Measurements from ENCODE around the gene CEMIP. TPM values are rescaled to one million over a fixed set of nuclear protein-coding genes. Genes with fewer than 3 reads are reported as not detected.
"Not testable (repeated sequence)": the region's sequence is repeated elsewhere in the genome, so short reads cannot be mapped to it uniquely, and the experiment has no call there.

Gene CEMIP
- total RNA-seq, 4 donors from 2014 or later, result 0.17 to 0.34 (median 0.26) TPM; not detected in 1

DNA sequence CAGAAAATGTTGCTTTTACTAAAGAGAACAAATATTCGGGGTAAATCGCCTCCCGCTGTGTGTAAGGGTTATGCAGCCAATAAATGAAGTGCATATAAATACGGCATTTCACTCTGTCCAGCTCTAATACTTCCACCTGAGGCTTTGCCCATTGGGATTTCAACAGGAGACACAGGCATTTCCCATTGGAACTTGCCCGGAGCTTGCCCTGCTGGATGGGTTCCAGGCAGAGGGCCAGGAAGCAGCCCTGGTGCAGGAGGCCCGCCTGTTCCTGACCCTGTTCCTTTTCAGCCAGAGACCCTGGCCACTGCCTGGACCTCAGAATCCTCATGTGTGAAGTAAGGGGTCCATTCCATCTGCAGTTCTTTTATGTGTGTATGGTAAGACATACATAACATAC lies 17.4 kb upstream of the CEMIP start:
- H3K27ac ChIP-seq (replicated peaks in 1 of 4), result no peak overlapping the region
- H3K27me3 ChIP-seq, result no peaks in the 10 kb centered on the region
- H3K4me1 ChIP-seq, result peaks cover 0 to 5% (median 0%) of the 10 kb centered on the region in 4 donors
- WGBS, result 92% methylated on average over 5 of the region's 6 CpGs
- DNase-seq (ENCODE audit: extremely low spot score), result no peak
- H3K4me3 ChIP-seq, result no peak overlapping the region
- intact Hi-C loops (cut with DNase I), result no loop called here
- H3K36me3 ChIP-seq, result no peaks in the 10 kb centered on the region
- TF ChIP-seq, protein P1, sequence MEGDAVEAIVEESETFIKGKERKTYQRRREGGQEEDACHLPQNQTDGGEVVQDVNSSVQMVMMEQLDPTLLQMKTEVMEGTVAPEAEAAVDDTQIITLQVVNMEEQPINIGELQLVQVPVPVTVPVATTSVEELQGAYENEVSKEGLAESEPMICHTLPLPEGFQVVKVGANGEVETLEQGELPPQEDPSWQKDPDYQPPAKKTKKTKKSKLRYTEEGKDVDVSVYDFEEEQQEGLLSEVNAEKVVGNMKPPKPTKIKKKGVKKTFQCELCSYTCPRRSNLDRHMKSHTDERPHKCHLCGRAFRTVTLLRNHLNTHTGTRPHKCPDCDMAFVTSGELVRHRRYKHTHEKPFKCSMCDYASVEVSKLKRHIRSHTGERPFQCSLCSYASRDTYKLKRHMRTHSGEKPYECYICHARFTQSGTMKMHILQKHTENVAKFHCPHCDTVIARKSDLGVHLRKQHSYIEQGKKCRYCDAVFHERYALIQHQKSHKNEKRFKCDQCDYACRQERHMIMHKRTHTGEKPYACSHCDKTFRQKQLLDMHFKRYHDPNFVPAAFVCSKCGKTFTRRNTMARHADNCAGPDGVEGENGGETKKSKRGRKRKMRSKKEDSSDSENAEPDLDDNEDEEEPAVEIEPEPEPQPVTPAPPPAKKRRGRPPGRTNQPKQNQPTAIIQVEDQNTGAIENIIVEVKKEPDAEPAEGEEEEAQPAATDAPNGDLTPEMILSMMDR (IDR thresholded peaks at IDR 0.05), result no peak
- TF ChIP-seq EP300 (IDR thresholded peaks at IDR 0.05), result no peak
- no peak for TF ChIP-seq POLR2AphosphoS5 (IDR thresholded peaks at IDR 0.05)
- no peak for TF ChIP-seq POLR2A (IDR thresholded peaks at IDR 0.05; ENCODE audit: low read depth)
- no peaks in the 10 kb centered on the region for H3K9me3 ChIP-seq

DNA sequence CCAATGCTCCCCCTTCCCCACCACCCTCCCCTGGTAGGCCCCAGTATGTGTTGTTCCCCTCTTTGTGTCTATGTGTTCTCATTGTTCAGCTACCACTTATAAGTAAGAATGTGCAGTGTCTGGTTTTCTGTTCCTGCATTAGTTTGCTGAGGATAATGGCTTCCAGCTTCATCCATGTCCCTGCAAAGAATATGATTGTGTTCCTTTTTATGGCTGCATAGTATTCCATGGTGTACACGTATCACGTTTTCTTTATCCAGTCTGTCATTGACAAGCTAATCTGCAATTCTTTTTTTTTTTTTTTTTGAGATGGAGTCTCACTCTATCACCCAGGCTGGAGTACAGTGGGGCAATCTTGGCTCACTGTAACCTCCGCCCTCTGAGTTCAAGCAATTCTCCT lies 15.9 kb upstream of the CEMIP start:
- H3K27ac ChIP-seq (replicated peaks in 1 of 4); H3K4me1 ChIP-seq; H3K36me3 ChIP-seq; intact Hi-C loops (cut with DNase I); H3K27me3 ChIP-seq; DNase-seq (ENCODE audit: extremely low spot score); H3K4me3 ChIP-seq; H3K9me3 ChIP-seq: not testable (repeated sequence)
- WGBS, result 100% methylated on average over 3 of the region's 3 CpGs

DNA sequence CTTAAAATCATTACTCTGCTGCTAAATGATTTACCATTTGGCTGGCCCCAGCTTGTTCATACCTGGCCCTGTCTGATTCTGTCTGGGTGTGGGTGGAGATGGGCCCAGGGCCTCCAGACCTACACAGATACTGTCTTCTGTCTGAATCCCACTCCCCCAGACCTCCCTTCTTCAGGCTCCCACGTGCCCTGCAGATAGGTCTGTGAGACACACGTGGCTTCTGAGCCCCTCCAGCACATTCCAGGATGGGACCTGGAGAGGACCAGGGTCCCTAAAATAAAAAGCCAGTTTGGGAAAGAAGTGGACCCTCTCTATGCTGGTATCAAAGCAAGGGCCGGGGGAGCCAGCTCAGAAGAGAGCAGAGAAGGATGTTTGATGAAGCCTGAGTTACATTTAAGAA lies 14.6 kb upstream of the CEMIP start:
- H3K9me3 ChIP-seq, result no peaks in the 10 kb centered on the region
- no peak for DNase-seq (ENCODE audit: extremely low spot score)
- H3K4me1 ChIP-seq, result peaks cover 0 to 5% (median 0%) of the 10 kb centered on the region in 4 donors
- H3K27ac ChIP-seq (replicated peaks in 1 of 4), result no peak overlapping the region
- H3K4me3 ChIP-seq, result no peak overlapping the region
- intact Hi-C loops (cut with DNase I), result no loop called here
- no peaks in the 10 kb centered on the region for H3K36me3 ChIP-seq
- H3K27me3 ChIP-seq, result no peaks in the 10 kb centered on the region
- TF ChIP-seq POLR2AphosphoS5 (IDR thresholded peaks at IDR 0.05), result no peak
- TF ChIP-seq, protein P1 (IDR thresholded peaks at IDR 0.05), result no peak
- no peak for TF ChIP-seq EP300 (IDR thresholded peaks at IDR 0.05)
- no peak for TF ChIP-seq POLR2A (IDR thresholded peaks at IDR 0.05; ENCODE audit: low read depth)
- 94% methylated on average over 3 of the region's 3 CpGs for WGBS

DNA sequence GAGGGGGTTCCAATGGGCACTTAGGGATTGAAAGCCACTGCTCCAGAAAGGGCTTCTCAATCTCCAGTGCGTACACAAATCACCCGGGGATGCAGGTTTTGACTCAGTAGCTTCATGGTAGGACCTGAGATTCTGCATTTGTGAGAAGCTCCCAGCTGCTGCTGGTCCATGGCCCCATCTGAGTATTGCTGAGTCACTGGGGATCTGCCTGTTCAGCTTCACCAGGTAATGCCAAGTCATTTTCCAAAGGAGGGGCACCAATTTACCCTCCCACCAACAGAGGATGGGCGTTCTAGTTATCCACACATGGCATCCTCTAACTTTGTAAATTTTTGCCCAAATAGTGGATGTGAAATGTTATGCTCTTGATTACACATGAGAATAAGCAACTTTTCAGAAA lies 12.9 kb upstream of the CEMIP start:
- intact Hi-C loops (cut with DNase I), result no loop called here
- Histone ChIP-seq H3K27ac (replicated peaks in 1 of 4) (no peak overlapping the region), H3K4me1 (no peaks in the 10 kb centered on the region), H3K9me3 (no peaks in the 10 kb centered on the region), H3K4me3 (no peak overlapping the region), H3K36me3 (no peaks in the 10 kb centered on the region), H3K27me3 (no peaks in the 10 kb centered on the region)
- TF ChIP-seq POLR2AphosphoS5 (IDR thresholded peaks at IDR 0.05), result no peak
- no peak for TF ChIP-seq POLR2A (IDR thresholded peaks at IDR 0.05; ENCODE audit: low read depth)
- TF ChIP-seq, protein P1 (IDR thresholded peaks at IDR 0.05), result no peak
- TF ChIP-seq EP300 (IDR thresholded peaks at IDR 0.05), result no peak
- DNase-seq (ENCODE audit: extremely low spot score), result no peak
- 84% methylated on average over 3 of the region's 3 CpGs for WGBS

DNA sequence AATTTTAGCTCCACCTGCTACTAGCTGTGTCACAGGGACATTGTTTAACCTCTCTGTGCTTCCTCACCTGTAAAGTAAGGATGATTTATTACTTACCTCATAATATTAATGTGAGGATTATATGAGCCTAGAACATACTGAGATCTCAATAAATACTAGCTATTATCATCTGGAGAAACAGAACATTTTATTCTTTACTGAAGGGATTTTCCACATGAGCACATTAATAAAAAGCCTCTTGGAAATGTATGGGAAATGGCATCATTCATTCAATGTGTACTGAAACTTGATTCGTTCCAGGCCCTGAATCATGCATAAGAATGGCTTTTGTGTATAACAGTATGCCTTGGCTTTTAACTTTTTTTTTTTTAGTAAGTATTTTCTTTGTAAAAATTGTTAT lies 11.0 kb upstream of the CEMIP start:
- WGBS, result 91% methylated on average over 1 of the region's 1 CpG
- no peaks in the 10 kb centered on the region for H3K36me3 ChIP-seq
- no peak overlapping the region for H3K4me3 ChIP-seq
- DNase-seq (ENCODE audit: extremely low spot score), result no peak
- H3K27me3 ChIP-seq, result no peaks in the 10 kb centered on the region
- intact Hi-C loops (cut with DNase I), result no loop called here
- no peak overlapping the region for H3K27ac ChIP-seq (replicated peaks in 1 of 4)
- no peaks in the 10 kb centered on the region for H3K9me3 ChIP-seq
- no peaks in the 10 kb centered on the region for H3K4me1 ChIP-seq
- TF ChIP-seq EP300 (IDR thresholded peaks at IDR 0.05) (no peak), POLR2A (IDR thresholded peaks at IDR 0.05; ENCODE audit: low read depth) (no peak), POLR2AphosphoS5 (IDR thresholded peaks at IDR 0.05) (no peak)
- TF ChIP-seq, protein P1 (IDR thresholded peaks at IDR 0.05), result no peak
